Middle frontal gyrus (tissue), 1 donor: ENCODE data around the gene GNAT3.

Experiments
- DNase-seq: peaks from one replicate; pipeline ENCODE4 v3.0.0-alpha.2; 2015; ENCODE audit warnings: low spot score; ENCODE audit errors: extremely low spot score

Gene GNAT3

GRCh38 chr7:80420876-80421275 is 91.0 kb downstream of the GNAT3 start:
- DNase-seq, result no peak

GRCh38 chr7:80417211-80417793 is 94.6 kb downstream of the GNAT3 start:
- DNase-seq, result no peak

- no peak for DNase-seq
Observed at GRCh38 chr7:80415522-80415921, 96.3 kb downstream of the GNAT3 start.

GRCh38 chr7:80415114-80415513 is 96.8 kb downstream of the GNAT3 start:
- DNase-seq, result no peak

GRCh38 chr7:80414331-80414730 is 97.5 kb downstream of the GNAT3 start:
- DNase-seq, result no peak

GRCh38 chr7:80413383-80413945 is 98.4 kb downstream of the GNAT3 start:
- DNase-seq, result no peak

- DNase-seq, result no peak
Observed at GRCh38 chr7:80412842-80413241, 99.0 kb downstream of the GNAT3 start.

GRCh38 chr7:80411621-80412020 is 100.2 kb downstream of the GNAT3 start:
- no peak for DNase-seq

GRCh38 chr7:80410081-80410480 is 101.8 kb downstream of the GNAT3 start:
- DNase-seq, result no peak
